ENCODE results near the gene MAP3K7.

DNA sequence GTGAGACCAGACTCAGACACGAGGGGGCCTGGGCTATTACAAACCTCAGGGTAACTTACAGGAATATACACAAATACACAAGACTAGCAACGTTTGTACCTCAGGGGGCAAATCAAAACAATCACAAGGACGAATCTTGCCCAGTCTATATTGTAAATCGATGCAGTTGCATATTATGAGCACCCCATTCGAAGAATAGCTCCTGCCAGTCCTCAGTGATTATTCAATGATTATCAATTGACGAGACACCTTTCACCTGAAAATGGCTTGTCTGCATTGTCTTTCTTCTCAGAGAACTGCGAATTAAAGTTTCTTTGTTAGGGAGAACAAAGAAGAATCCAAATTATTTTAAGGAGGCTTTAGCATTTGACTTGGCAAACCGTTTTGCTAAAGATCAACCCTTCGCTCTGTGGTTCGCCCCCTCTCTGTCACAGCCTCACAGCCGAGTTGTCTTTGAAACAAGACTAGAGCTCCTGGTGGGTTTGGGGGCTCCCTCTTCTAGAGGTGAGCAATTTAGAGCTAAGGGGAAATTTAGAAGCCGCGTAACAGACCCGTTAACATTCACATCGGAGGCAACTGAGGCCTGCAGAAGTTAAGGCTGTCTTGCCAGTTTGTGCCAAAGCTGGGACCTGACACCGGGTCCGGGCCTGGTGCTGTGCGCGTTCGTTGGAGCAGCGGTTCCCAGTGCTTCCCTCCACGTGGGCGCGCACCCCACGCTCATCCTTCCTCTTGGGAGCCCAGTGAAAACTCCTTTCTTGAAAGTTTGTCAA lies 24.9 kb upstream of the MAP3K7 start:
- TF ChIP-seq POLR2A (IDR thresholded peaks at IDR 0.05; ENCODE audit: low read length) (no peak), GATA1 (IDR thresholded peaks at IDR 0.05; ENCODE audit: low read depth, low read length) (no peak)
